Panc1 (cell line): ENCODE measurements around the gene GAS2.

Experiments used
- POLR2AphosphoS5 ChIP-seq: IDR thresholded peaks from 2 replicates; pipeline ENCODE4 v1.6.1; 2012; ENCODE audit warnings: mild to moderate bottlenecking, low read depth, low read length, moderate library complexity
- SIN3A ChIP-seq: IDR thresholded peaks from 2 replicates; pipeline ENCODE4 v1.6.1; 2012; ENCODE audit warnings: low read depth, mild to moderate bottlenecking, low read length, moderate library complexity, borderline replicate concordance; ENCODE audit not compliant: insufficient read depth
- TCF7L2 ChIP-seq: IDR thresholded peaks from 2 replicates; pipeline ENCODE4 v1.6.1; 2011; ENCODE audit warnings: mild to moderate bottlenecking, low read depth, low read length, inconsistent platforms
- TF ChIP-seq, protein P1 (sequence below): fragments of 450-650 bp; IDR thresholded peaks from 2 replicates; pipeline ENCODE4 v1.5.1; 2017; ENCODE audit warnings: mild to moderate bottlenecking
- TF ChIP-seq, protein P2 (sequence below), 2 experiments: IDR thresholded peaks; 2 replicates each; pipeline ENCODE4 v1.6.1; 2011 to 2012; ENCODE audit warnings: low read depth in 2 of 2, control low read depth in 1 of 2, low read length in 1 of 2, mild to moderate bottlenecking in 1 of 2, moderate library complexity in 1 of 2; ENCODE audit not compliant: insufficient read depth in 1 of 2

DNA sequence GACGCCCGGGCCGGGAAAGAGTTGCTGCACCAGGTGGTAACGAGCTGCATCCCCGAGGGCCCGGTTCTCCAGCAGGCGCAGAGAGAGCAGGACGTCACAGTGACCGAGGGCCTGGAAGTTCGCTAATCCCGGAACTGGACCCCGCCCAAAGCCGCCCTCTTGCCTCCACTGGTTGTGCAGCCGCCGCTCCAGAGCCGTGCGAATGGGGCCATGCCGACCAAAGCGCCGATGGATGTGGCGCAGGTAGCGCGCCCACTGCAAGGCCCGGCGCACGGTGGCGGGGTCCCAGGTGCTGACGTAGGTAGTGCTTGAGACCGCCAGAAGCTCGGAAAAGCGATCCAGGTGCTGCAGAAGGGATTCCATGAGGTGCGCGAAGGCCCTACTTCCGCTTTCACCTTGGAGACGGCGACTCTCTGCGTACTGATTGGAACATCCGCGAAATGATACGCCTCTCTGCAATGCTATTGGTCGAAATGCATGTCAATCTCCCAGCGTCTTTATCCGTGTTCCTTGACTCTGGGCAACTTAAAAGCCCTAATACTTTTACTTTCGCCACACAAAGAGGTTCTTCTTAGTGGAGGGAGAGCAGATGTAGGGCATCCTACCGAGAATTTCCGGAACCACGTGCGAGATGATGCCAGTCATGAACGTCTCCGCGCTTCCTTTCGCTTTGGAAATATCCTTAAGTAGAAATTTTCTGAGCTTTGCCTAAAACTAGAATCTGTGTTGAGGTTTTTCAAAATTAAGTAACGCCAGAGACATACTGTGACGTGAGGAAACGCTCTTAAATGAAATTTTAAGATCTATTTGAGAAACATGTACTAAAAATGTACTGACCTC lies 40.7 kb upstream of the GAS2 start, which contains the start of gene FANCF:
- TF ChIP-seq, protein P1, sequence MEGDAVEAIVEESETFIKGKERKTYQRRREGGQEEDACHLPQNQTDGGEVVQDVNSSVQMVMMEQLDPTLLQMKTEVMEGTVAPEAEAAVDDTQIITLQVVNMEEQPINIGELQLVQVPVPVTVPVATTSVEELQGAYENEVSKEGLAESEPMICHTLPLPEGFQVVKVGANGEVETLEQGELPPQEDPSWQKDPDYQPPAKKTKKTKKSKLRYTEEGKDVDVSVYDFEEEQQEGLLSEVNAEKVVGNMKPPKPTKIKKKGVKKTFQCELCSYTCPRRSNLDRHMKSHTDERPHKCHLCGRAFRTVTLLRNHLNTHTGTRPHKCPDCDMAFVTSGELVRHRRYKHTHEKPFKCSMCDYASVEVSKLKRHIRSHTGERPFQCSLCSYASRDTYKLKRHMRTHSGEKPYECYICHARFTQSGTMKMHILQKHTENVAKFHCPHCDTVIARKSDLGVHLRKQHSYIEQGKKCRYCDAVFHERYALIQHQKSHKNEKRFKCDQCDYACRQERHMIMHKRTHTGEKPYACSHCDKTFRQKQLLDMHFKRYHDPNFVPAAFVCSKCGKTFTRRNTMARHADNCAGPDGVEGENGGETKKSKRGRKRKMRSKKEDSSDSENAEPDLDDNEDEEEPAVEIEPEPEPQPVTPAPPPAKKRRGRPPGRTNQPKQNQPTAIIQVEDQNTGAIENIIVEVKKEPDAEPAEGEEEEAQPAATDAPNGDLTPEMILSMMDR, result no peak
- TF ChIP-seq POLR2AphosphoS5, result peak; percentile 54; the same call in 1 of the 2 replicates
- no peak for TF ChIP-seq SIN3A
- TF ChIP-seq, protein P2, sequence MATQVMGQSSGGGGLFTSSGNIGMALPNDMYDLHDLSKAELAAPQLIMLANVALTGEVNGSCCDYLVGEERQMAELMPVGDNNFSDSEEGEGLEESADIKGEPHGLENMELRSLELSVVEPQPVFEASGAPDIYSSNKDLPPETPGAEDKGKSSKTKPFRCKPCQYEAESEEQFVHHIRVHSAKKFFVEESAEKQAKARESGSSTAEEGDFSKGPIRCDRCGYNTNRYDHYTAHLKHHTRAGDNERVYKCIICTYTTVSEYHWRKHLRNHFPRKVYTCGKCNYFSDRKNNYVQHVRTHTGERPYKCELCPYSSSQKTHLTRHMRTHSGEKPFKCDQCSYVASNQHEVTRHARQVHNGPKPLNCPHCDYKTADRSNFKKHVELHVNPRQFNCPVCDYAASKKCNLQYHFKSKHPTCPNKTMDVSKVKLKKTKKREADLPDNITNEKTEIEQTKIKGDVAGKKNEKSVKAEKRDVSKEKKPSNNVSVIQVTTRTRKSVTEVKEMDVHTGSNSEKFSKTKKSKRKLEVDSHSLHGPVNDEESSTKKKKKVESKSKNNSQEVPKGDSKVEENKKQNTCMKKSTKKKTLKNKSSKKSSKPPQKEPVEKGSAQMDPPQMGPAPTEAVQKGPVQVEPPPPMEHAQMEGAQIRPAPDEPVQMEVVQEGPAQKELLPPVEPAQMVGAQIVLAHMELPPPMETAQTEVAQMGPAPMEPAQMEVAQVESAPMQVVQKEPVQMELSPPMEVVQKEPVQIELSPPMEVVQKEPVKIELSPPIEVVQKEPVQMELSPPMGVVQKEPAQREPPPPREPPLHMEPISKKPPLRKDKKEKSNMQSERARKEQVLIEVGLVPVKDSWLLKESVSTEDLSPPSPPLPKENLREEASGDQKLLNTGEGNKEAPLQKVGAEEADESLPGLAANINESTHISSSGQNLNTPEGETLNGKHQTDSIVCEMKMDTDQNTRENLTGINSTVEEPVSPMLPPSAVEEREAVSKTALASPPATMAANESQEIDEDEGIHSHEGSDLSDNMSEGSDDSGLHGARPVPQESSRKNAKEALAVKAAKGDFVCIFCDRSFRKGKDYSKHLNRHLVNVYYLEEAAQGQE (IDR thresholded peaks at IDR 0.05; ENCODE audit: insufficient read depth in 1 of 2, low read depth in 2 of 2, low read length in 1 of 2), result no peak
- TF ChIP-seq TCF7L2, result peak; percentile 24; the same call in 1 of the 2 replicates
